Measurements from ENCODE around the gene RFX7.
A peak's percentile ranks its signal among the peaks of the same experiment; 100 is the strongest.

DNA sequence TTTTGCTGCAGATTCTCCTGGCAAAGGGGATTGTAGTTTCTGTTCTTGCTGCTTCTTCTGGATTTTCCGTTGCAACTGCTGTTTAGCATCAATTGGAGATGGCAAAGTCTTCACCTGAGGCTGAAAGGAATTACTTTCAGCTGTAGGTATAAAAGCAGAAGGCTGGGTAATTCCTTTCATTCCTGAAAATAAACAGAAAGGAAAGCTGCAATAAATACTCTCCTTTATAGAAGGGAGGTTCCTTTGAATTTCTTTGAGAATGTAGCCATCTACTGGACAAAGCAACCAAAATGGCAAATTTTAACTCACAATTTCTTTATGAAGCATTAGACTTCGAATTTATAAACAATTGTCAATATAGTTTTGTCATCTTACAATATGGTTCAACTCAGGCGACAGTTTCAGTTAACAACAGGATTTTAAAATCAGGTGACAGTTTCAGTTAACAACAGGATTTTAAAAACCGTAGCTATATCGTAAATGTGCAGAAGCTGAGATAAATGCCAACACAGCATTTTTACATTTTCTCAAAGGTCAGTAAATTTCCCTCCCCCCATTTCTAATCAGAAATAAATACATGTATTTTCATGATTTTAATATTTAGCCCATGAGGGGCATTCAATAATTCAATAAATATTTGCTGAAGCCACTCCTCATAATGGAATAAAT, 145.3 kb downstream of the RFX7 start:
- peak; percentile 43 for TF ChIP-seq CTCF (conservative IDR thresholded peaks at IDR 0.05; ENCODE audit: low read length)
- no peak for TF ChIP-seq EZH2phosphoT487 (IDR thresholded peaks at IDR 0.05; ENCODE audit: borderline replicate concordance)

Measured in Loucy (cell line).